ENCODE results near the gene FUT6.

FUT6 gene

DNA sequence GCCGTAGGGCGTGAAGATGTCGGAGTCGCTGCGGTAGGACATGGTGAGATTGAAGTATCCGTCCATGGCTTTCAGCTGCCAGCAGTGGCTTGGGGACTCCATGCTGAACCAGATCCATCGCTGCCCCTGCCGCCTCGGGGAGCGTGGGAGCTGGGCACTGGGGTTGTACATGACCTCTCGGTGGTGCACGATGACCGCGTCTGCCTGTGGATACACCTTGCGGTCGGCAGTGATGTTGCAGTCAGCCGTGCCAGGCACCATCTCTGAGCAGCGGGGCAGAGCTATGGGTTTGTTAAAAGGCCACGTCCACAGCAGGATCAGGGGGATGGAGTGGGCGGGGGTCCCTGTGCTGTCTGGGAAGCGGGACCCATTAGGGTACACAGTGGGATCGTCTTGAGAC, 7.4 kb downstream of the FUT6 start:
- Histone ChIP-seq H3K4me1 (ENCODE audit: insufficient read depth, low read length, severe bottlenecking) (peaks cover 18% of the 10 kb centered on the region), H4K20me1 (ENCODE audit: insufficient read depth, low read length) (no peaks in the 10 kb centered on the region), H3F3A (ENCODE audit: insufficient read depth, low read length) (0 out of 2 replicates have a peak, but pooled peaks cover 2% of the 10 kb centered on the region), H3K9me2 (ENCODE audit: low read depth, low read length) (no peaks in the 10 kb centered on the region), H3K4me2 (ENCODE audit: low read length) (no peak overlapping the region), H3K9me3 (ENCODE audit: low read length) (no peaks in the 10 kb centered on the region), H3K4me3 (ENCODE audit: low read depth, low read length, poor library complexity, severe bottlenecking) (no peak overlapping the region), H3K36me3 (ENCODE audit: insufficient read depth, low read length) (no peaks in the 10 kb centered on the region), H3K79me2 (ENCODE audit: insufficient read depth, low read length) (no peaks in the 10 kb centered on the region), H3K27me3 (ENCODE audit: insufficient read depth, low read length) (peaks cover 12% of the 10 kb centered on the region; the same call in 1 of the 2 replicates), H3K27ac (ENCODE audit: low read depth, low read length, poor library complexity, severe bottlenecking) (no peak overlapping the region), H2AFZ (ENCODE audit: low read length) (no peak overlapping the region), H3K9ac (ENCODE audit: low read length) (no peak overlapping the region)
- TF ChIP-seq CTCF (IDR thresholded peaks at IDR 0.05; ENCODE audit: low read length): no peak
- TF ChIP-seq EZH2 (IDR thresholded peaks at IDR 0.05; ENCODE audit: borderline replicate concordance, low read length): no peak

DNA sequence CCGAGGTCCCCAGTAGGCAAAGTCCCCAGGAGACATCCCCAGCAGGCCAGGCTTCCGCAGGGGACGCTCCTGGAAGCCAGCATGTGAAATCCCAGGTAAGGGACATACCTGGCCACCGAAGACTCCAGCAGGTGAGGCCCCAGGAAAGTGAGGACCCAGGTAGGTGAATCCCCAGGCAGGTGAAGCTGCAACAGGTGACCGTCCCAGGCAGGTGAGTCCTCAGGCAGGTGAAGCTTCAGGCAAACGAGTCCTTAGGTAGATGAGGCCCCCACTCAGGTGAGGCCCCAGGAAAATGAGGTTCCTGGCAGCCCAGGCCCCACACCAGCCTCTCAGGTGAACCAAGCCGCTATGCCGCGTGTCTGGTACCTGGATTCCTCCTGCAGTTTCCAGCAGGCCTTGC, 8.3 kb downstream of the FUT6 start:
- Histone ChIP-seq H3K9me2 (ENCODE audit: low read depth, low read length) (no peaks in the 10 kb centered on the region), H3F3A (ENCODE audit: insufficient read depth, low read length) (0 out of 2 replicates have a peak, but pooled peaks cover 5% of the 10 kb centered on the region), H3K9me3 (ENCODE audit: low read length) (no peaks in the 10 kb centered on the region), H3K27ac (ENCODE audit: low read depth, low read length, poor library complexity, severe bottlenecking) (no peak overlapping the region), H3K27me3 (ENCODE audit: insufficient read depth, low read length) (peaks cover 12% of the 10 kb centered on the region; the same call in 1 of the 2 replicates), H4K20me1 (ENCODE audit: insufficient read depth, low read length) (no peaks in the 10 kb centered on the region), H3K4me2 (ENCODE audit: low read length) (no peak overlapping the region), H3K36me3 (ENCODE audit: insufficient read depth, low read length) (no peaks in the 10 kb centered on the region), H2AFZ (ENCODE audit: low read length) (no peak overlapping the region), H3K4me1 (ENCODE audit: insufficient read depth, low read length, severe bottlenecking) (peaks cover 28% of the 10 kb centered on the region), H3K9ac (ENCODE audit: low read length) (no peak overlapping the region), H3K4me3 (ENCODE audit: low read depth, low read length, poor library complexity, severe bottlenecking) (no peak overlapping the region), H3K79me2 (ENCODE audit: insufficient read depth, low read length) (no peaks in the 10 kb centered on the region)
- no peak for TF ChIP-seq CTCF (IDR thresholded peaks at IDR 0.05; ENCODE audit: low read length)
- no peak for TF ChIP-seq EZH2 (IDR thresholded peaks at IDR 0.05; ENCODE audit: borderline replicate concordance, low read length)

DNA sequence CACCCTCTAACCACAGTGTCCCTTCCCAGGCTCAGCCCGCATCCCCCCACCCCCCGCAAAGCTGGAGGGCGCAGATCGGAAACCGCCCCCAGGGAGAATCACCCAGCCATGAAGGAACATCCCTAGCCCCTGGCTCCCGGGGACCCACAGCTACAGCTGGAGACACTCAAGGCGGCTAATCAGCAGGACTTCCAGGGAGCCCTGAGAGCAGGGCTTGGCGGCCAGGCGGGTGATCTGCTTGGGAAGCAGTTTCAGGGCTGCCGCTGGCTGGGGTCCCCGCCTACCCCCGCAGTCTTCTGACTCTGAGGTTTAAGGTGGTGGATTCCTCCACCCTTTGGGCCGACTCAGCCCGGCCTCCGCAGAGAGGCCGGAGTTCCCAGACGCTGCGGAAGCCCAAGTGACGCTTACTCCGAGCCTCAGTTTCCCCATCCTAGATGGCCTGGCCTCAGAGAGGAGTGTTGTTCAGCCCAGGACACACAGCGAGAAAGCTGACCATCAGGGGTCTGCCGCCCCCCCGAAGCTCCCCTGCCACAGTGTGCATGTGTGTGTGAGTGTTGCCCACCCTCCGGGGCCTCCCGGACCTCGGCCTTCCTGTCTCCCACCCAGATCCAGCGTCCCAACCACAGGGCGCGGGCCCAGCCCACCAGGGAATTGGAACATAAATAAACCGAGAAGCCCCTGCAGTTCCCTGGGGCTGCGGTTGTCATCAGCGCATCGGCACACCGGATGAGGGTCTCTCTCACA, 9.8 kb downstream of the FUT6 start:
- no peaks in the 10 kb centered on the region for H3K9me2 ChIP-seq (ENCODE audit: low read depth, low read length)
- H3K27ac ChIP-seq (ENCODE audit: low read depth, low read length, poor library complexity, severe bottlenecking): no peak overlapping the region
- no peak overlapping the region for H3K9ac ChIP-seq (ENCODE audit: low read length)
- peaks cover 29% of the 10 kb centered on the region for H3K4me1 ChIP-seq (ENCODE audit: insufficient read depth, low read length, severe bottlenecking)
- H3K36me3 ChIP-seq (ENCODE audit: insufficient read depth, low read length): no peaks in the 10 kb centered on the region
- 0 out of 2 replicates have a peak, but pooled peaks cover 5% of the 10 kb centered on the region for H3F3A ChIP-seq (ENCODE audit: insufficient read depth, low read length)
- H2AFZ ChIP-seq (ENCODE audit: low read length): no peak overlapping the region
- no peaks in the 10 kb centered on the region for H4K20me1 ChIP-seq (ENCODE audit: insufficient read depth, low read length)
- H3K9me3 ChIP-seq (ENCODE audit: low read length): no peaks in the 10 kb centered on the region
- no peak overlapping the region for H3K4me2 ChIP-seq (ENCODE audit: low read length)
- no peak for TF ChIP-seq EZH2 (IDR thresholded peaks at IDR 0.05; ENCODE audit: borderline replicate concordance, low read length)
- TF ChIP-seq CTCF (IDR thresholded peaks at IDR 0.05; ENCODE audit: low read length): no peak
- no peaks in the 10 kb centered on the region for H3K79me2 ChIP-seq (ENCODE audit: insufficient read depth, low read length)
- H3K27me3 ChIP-seq (ENCODE audit: insufficient read depth, low read length): peaks cover 12% of the 10 kb centered on the region; the same call in 1 of the 2 replicates
- no peak overlapping the region for H3K4me3 ChIP-seq (ENCODE audit: low read depth, low read length, poor library complexity, severe bottlenecking)
